HepG2 (cell line): ENCODE results near the gene TCEA3. TPM values are rescaled to one million over a fixed set of nuclear protein-coding genes. Genes with fewer than 3 reads are reported as not detected.

Source experiments
- ATAC-seq: fragments of 200-7000 bp; cut with Tn5 transposase; 3 replicates; pipeline ENCODE4 v1.9.1; 2020; ENCODE audit warnings: mild to moderate bottlenecking, moderate library complexity
- BruUV-seq: library from RNA; stranded (reverse); fragments of 400-500 nt; replicated peaks from 2 replicates; lab custom pipeline; 2021; lab: Mats Ljungman, UMichigan
- CTCF ChIA-PET: fragments of 300-600 bp; formaldehyde crosslinking; extraction: SDS; loops from one replicate; lab custom pipeline; 2021; ENCODE audit warnings: low total read pairs, inconsistent platforms, low intra/inter-chr PET ratio; lab: Yijun Ruan, JAX
- POLR2A ChIA-PET: fragments of 350-600 bp; sonication (Branson Sonifier 250); formaldehyde crosslinking; loops from one replicate; lab custom pipeline; 2020; ENCODE audit warnings: antibody characterized with exemption, inconsistent platforms; lab: Yijun Ruan, JAX
- DNase-seq: peaks from one replicate; pipeline ENCODE4 v3.0.0-alpha.2; 2015; ENCODE audit warnings: low spot score
- FAIRE-seq: peaks from 3 replicates; lab custom pipeline; 2011; peaks lifted over from hg19 to GRCh38; lab: Jason Lieb, UNC
- H2AFZ ChIP-seq: one replicate; pipeline ENCODE4 v1.6.1; 2011; ENCODE audit warnings: low read length, inconsistent platforms
- H3K27ac ChIP-seq: fragments of 300-600 bp; 3 replicates; pipeline ENCODE4 v1.8.0; 2011; ENCODE audit warnings: mixed run types, mild to moderate bottlenecking, mixed read lengths, low read length, inconsistent platforms; ENCODE audit not compliant: insufficient read depth; ENCODE audit errors: extremely low read length
- H3K27me3 ChIP-seq, 2 experiments: fragments of 200-600 bp in 1 of 2; 2 replicates in 1 of 2; 3 replicates in 1 of 2; pipeline versions ENCODE4 v1.6.0 to v1.8.0; 2011; ENCODE audit warnings: low read length in 2 of 2, mild to moderate bottlenecking in 2 of 2, moderate library complexity in 2 of 2, inconsistent platforms in 1 of 2; ENCODE audit not compliant: insufficient read depth in 2 of 2, control insufficient read depth in 1 of 2
- H3K36me3 ChIP-seq, 2 experiments: fragments of 200-600 bp in 1 of 2; replicated peaks in 1 of 2; 2 replicates in 1 of 2; 3 replicates in 1 of 2; pipeline versions ENCODE4 v1.5.1 to v1.8.0; 2011; ENCODE audit warnings: low read length in 2 of 2, inconsistent platforms in 1 of 2; ENCODE audit not compliant: insufficient read depth in 2 of 2, control insufficient read depth in 1 of 2
- H3K4me1 ChIP-seq: 2 replicates; pipeline ENCODE4 v1.5.1; 2012; ENCODE audit warnings: low read length, inconsistent platforms; ENCODE audit not compliant: insufficient read depth
- H3K4me2 ChIP-seq: 2 replicates; pipeline ENCODE4 v1.6.0; 2011; ENCODE audit warnings: low read depth, low read length, inconsistent platforms
- H3K4me3 ChIP-seq, 3 experiments: fragments of 200-600 bp in 1 of 3; sonication (generic), shearing (Covaris generic) in 1 of 3; replicated peaks in 1 of 3; 2 replicates each; pipeline ENCODE4 v1.5.1; 2011 to 2016; ENCODE audit warnings: low read length in 3 of 3, inconsistent platforms in 2 of 3, low read depth in 2 of 3, mild to moderate bottlenecking in 2 of 3, control low read depth in 1 of 3, mixed read lengths in 1 of 3; ENCODE audit not compliant: insufficient read depth in 1 of 3
- H3K79me2 ChIP-seq: one replicate; pipeline ENCODE4 v1.6.1; 2011; ENCODE audit warnings: low read length, inconsistent platforms; ENCODE audit not compliant: insufficient read depth
- H3K9ac ChIP-seq: 2 replicates; pipeline ENCODE4 v1.6.0; 2011; ENCODE audit warnings: mild to moderate bottlenecking, low read depth, low read length, inconsistent platforms; ENCODE audit not compliant: insufficient read depth
- H3K9me3 ChIP-seq: 2 replicates; pipeline ENCODE4 v1.5.1; 2012; ENCODE audit warnings: mild to moderate bottlenecking, low read length
- H4K20me1 ChIP-seq: 2 replicates; pipeline ENCODE4 v1.6.0; 2011; ENCODE audit warnings: inconsistent platforms, mild to moderate bottlenecking, low read length, moderate library complexity; ENCODE audit not compliant: insufficient read depth
- CBX2 ChIP-seq, 2 experiments: fragments of 200-600 bp in 1 of 2; sonication (generic); formaldehyde crosslinking in 1 of 2; IDR thresholded peaks; 2 replicates each; pipeline versions ENCODE4 v1.7.0 to v1.8.1; 2018 to 2022; ENCODE audit warnings: low read depth in 2 of 2, low read length in 1 of 2, mild to moderate bottlenecking in 1 of 2, missing genetic modification reagents in 1 of 2
- CREB1 ChIP-seq, 2 experiments: fragments of 450-650 bp in 1 of 2; IDR thresholded peaks; 2 replicates each; pipeline ENCODE4 v1.6.1; 2016 to 2017; ENCODE audit warnings: control low read depth in 1 of 2, mild to moderate bottlenecking in 1 of 2, missing compliant biosample characterization in 1 of 2, missing genetic modification characterization in 1 of 2
- HIC2 ChIP-seq: sonication (generic); formaldehyde crosslinking; IDR thresholded peaks from 2 replicates; pipeline ENCODE4 v1.9.0; 2022; ENCODE audit warnings: low read depth, missing genetic modification reagents
- KDM1A ChIP-seq: IDR thresholded peaks from 2 replicates; pipeline ENCODE4 v1.6.1; 2016; ENCODE audit warnings: missing compliant biosample characterization
- KLF13 ChIP-seq: sonication (generic); formaldehyde crosslinking; IDR thresholded peaks from 2 replicates; pipeline ENCODE4 v1.4.0; 2020; ENCODE audit warnings: mild to moderate bottlenecking, missing genetic modification reagents
- MTF1 ChIP-seq: sonication (generic); formaldehyde crosslinking; IDR thresholded peaks from 2 replicates; pipeline ENCODE4 v1.5.0; 2020; ENCODE audit warnings: missing genetic modification reagents
- POGZ ChIP-seq: sonication (generic); formaldehyde crosslinking; IDR thresholded peaks from 2 replicates; pipeline ENCODE4 v1.4.0; 2020; ENCODE audit warnings: mild to moderate bottlenecking, missing genetic modification reagents
- PPARG ChIP-seq: conservative IDR thresholded peaks from 2 replicates; pipeline ENCODE4 v1.6.1; 2016; ENCODE audit warnings: missing biosample characterization, missing genetic modification reagents
- RXRB ChIP-seq: IDR thresholded peaks from 2 replicates; pipeline ENCODE4 v1.6.1; 2016; ENCODE audit warnings: borderline replicate concordance, missing genetic modification reagents, missing compliant biosample characterization
- SKIL ChIP-seq: sonication (generic); formaldehyde crosslinking; IDR thresholded peaks from 2 replicates; pipeline ENCODE4 v1.8.0; 2022; ENCODE audit warnings: missing genetic modification reagents, mild to moderate bottlenecking, moderate library complexity, borderline replicate concordance
- TEAD2 ChIP-seq: sonication (generic); formaldehyde crosslinking; IDR thresholded peaks from 2 replicates; pipeline ENCODE4 v1.9.0; 2021; ENCODE audit warnings: missing genetic modification reagents
- ZNF256 ChIP-seq: sonication (generic); formaldehyde crosslinking; conservative IDR thresholded peaks from 2 replicates; pipeline ENCODE4 v1.4.0; 2020; ENCODE audit warnings: missing genetic modification reagents
- WGBS: methylation state at CpG from one replicate; pipeline ENCODE4 v1.1.6; 2017; ENCODE audit warnings: low lambda C conversion rate; 5-methylcytosine and 5-hydroxymethylcytosine counted together
- in situ Hi-C: cut with HindIII; loops from 2 replicates; pipeline ENCODE4 v1.10.0; 2017; ENCODE audit warnings: low pct_unique_long_range_greater_than_20kb; ENCODE audit not compliant: extremely low pct_ligation_motif_present
- intact Hi-C: fragments of 100-400 bp; cut with micrococcal nuclease; formaldehyde crosslinking; loops from one replicate; pipeline ENCODE4 v1.10.0; 2022; ENCODE audit not compliant: unreplicated experiment
- polyA plus RNA-seq, 8 experiments: library from polyadenylated mRNA; depleted of rRNA in 3 of 8; stranded (reverse) in 7 of 8; unstranded in 1 of 8; fragments of >200 nt; fragmentation: Illumina TruSeq in 4 of 8; extraction: Trizol in 4 of 8; gene quantifications; 2 replicates each; pipeline versions ENCODE4 v1.2.1 to v1.2.3, GENCODE V29; 2011 to 2016; ENCODE audit warnings: low read depth in 4 of 8, missing spikeins in 1 of 8, mixed read lengths in 1 of 8; ENCODE audit not compliant: insufficient read depth in 1 of 8
- total RNA-seq, 5 experiments: library from RNA; depleted of rRNA; stranded (reverse); fragments of >200 nt; fragmentation: Illumina TruSeq; extraction: Trizol; gene quantifications; 2 replicates each; pipeline ENCODE4 v1.2.3, GENCODE V29; 2016; ENCODE audit warnings: low read depth in 1 of 5
- TF ChIP-seq, protein P1 (sequence below), 2 experiments: fragments of 450-650 bp in 1 of 2; sonication (generic) in 1 of 2; formaldehyde crosslinking; IDR thresholded peaks; 2 replicates each; pipeline versions ENCODE4 v1.5.0 to v1.8.0; 2020 to 2022; ENCODE audit warnings: mild to moderate bottlenecking in 1 of 2, missing genetic modification reagents in 1 of 2
- TF ChIP-seq, protein P2 (sequence below): sonication (generic); formaldehyde crosslinking; IDR thresholded peaks from 2 replicates; pipeline ENCODE4 v1.4.0; 2020; ENCODE audit warnings: low read depth, mild to moderate bottlenecking, missing genetic modification reagents
- TF ChIP-seq, protein P3 (sequence below): sonication (generic); formaldehyde crosslinking; IDR thresholded peaks from 2 replicates; pipeline ENCODE4 v1.4.0; 2020; ENCODE audit warnings: missing genetic modification reagents, borderline replicate concordance

Gene TCEA3
- total and polyA plus RNA-seq, 2 of the 13 experiments (the other 11 are each of a cell fraction or from before 2014, with no cell fraction given) = 55.5 to 84.6 TPM

- Histone ChIP-seq H3K9ac (no peak overlapping the region), H3K4me3 (no peak overlapping the region), H3K27ac (no peak overlapping the region), H3K9me3 (no peaks in the 10 kb centered on the region), H3K79me2 (no peaks in the 10 kb centered on the region), H3K4me2 (no peak overlapping the region), H3K27me3 (no peaks in the 10 kb centered on the region), H3K36me3 (peaks cover 22 to 51% of the 10 kb centered on the region in 2 experiments), H2AFZ (no peak overlapping the region), H4K20me1 (no peaks in the 10 kb centered on the region), H3K4me1 (peaks cover 19% of the 10 kb centered on the region; the same call in 1 of the 2 replicates)
- intact Hi-C loops = no loop called here
- 98% methylated on average over 7 of the region's 8 CpGs for WGBS
- ATAC-seq (no peak), DNase-seq (no peak), FAIRE-seq (no peak)
- ChIA-PET POLR2A (interaction anchor here (0.9 kb wide), 1 partner anchor 51 kb away, joined by 3 read pairs; the partner anchor contains the start of gene HNRNPR), CTCF (no interaction called here)
- in situ Hi-C loops = no loop called here
- no TSS peak for BruUV-seq
- TF ChIP-seq, protein P1, sequence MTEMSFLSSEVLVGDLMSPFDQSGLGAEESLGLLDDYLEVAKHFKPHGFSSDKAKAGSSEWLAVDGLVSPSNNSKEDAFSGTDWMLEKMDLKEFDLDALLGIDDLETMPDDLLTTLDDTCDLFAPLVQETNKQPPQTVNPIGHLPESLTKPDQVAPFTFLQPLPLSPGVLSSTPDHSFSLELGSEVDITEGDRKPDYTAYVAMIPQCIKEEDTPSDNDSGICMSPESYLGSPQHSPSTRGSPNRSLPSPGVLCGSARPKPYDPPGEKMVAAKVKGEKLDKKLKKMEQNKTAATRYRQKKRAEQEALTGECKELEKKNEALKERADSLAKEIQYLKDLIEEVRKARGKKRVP (CRISPR knock-in tag; IDR thresholded peaks at IDR 0.05) = no peak
- no peak for TF ChIP-seq CREB1 (IDR thresholded peaks at IDR 0.05)
- TF ChIP-seq CREB1 (CRISPR knock-in tag; IDR thresholded peaks at IDR 0.05) = no peak
- TF ChIP-seq, protein P2, sequence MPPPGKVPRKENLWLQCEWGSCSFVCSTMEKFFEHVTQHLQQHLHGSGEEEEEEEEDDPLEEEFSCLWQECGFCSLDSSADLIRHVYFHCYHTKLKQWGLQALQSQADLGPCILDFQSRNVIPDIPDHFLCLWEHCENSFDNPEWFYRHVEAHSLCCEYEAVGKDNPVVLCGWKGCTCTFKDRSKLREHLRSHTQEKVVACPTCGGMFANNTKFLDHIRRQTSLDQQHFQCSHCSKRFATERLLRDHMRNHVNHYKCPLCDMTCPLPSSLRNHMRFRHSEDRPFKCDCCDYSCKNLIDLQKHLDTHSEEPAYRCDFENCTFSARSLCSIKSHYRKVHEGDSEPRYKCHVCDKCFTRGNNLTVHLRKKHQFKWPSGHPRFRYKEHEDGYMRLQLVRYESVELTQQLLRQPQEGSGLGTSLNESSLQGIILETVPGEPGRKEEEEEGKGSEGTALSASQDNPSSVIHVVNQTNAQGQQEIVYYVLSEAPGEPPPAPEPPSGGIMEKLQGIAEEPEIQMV (CRISPR knock-in tag) = no peak
- TF ChIP-seq ZNF256 (CRISPR knock-in tag) = no peak
- TF ChIP-seq KLF13 (CRISPR knock-in tag) = no peak
- no peak for TF ChIP-seq PPARG (CRISPR knock-in tag)
- no peak for TF ChIP-seq TEAD2 (CRISPR knock-in tag)
- no peak for TF ChIP-seq MTF1 (CRISPR knock-in tag)
- TF ChIP-seq RXRB = no peak
- TF ChIP-seq KDM1A (CRISPR knock-in tag) = no peak
- no peak for TF ChIP-seq SKIL (CRISPR knock-in tag)
- TF ChIP-seq CBX2 (IDR thresholded peaks at IDR 0.05; ENCODE audit: low read depth, low read length) = no peak
- TF ChIP-seq CBX2 (CRISPR knock-in tag; IDR thresholded peaks at IDR 0.05; ENCODE audit: low read depth) = no peak
- no peak for TF ChIP-seq HIC2
- TF ChIP-seq, protein P3, sequence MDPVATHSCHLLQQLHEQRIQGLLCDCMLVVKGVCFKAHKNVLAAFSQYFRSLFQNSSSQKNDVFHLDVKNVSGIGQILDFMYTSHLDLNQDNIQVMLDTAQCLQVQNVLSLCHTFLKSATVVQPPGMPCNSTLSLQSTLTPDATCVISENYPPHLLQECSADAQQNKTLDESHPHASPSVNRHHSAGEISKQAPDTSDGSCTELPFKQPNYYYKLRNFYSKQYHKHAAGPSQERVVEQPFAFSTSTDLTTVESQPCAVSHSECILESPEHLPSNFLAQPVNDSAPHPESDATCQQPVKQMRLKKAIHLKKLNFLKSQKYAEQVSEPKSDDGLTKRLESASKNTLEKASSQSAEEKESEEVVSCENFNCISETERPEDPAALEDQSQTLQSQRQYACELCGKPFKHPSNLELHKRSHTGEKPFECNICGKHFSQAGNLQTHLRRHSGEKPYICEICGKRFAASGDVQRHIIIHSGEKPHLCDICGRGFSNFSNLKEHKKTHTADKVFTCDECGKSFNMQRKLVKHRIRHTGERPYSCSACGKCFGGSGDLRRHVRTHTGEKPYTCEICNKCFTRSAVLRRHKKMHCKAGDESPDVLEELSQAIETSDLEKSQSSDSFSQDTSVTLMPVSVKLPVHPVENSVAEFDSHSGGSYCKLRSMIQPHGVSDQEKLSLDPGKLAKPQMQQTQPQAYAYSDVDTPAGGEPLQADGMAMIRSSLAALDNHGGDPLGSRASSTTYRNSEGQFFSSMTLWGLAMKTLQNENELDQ = no peak
- TF ChIP-seq POGZ = no peak
These were observed 29.3 kb downstream of the TCEA3 start for GRCh38 chr1:23395154-23395724.
